HG03439 (cell line): ENCODE data around the gene RABGAP1L.
"Not testable (repeated sequence)": the region's sequence is repeated elsewhere in the genome, so short reads cannot be mapped to it uniquely, and the experiment has no call there.

Experiments used
- ATAC-seq: cut with Tn5 transposase; IDR thresholded peaks from one replicate; pipeline ENCODE4 v1.9.1; 2021; ENCODE audit warnings: mild to moderate bottlenecking, moderate library complexity; ENCODE audit not compliant: unreplicated experiment

The RABGAP1L gene

DNA sequence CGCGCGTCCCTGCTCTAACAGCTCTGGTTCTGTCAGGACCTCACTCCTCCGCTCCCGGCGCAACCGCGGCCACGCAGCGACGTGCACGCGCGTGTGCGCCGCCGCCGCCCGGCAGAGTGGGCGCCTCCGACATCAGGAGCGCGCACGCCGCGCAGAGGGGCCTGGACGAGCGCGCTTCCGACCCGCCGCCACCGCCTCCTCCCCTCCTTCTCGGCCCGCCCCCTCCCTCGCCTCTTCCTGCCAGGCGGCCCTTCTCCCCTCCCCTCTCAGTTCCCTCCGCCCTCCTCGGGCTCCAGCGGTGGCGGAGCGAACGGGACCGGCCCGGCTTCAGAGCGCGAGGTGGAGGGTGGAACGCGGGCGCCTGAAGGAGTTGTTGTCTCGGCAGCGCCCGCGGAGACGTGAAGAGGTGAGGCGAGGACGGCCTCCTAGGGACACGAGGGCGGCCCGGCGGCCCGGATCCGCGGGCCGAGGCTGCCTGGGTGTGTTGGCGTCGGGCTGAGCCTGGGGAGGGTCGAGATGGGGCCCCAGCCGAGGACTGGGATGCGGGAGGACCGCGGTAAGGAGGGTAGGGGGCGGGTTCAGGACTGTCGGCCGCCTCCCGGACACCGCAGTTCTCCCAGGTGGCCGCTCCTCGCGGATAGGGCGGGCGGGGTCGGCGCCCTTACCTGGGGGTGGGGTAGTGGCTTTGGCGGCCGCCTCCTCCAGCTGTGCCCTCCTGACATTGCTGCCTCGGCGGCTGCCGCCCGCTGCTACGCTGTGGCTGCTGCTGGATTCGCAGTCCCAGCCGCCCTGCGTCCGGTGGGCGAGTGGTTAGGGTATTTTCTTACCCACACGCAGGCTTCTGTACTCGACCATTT lies at the start of gene RABGAP1L:
RABGAP1L (plus strand) TSS at position 269 of the 857 bp plus-strand sequence.
- ATAC-seq, result peak; percentile 66

GRCh38 chr1:174110053-174110452 lies 49.3 kb upstream of the RABGAP1L start:
- no peak for ATAC-seq

DNA sequence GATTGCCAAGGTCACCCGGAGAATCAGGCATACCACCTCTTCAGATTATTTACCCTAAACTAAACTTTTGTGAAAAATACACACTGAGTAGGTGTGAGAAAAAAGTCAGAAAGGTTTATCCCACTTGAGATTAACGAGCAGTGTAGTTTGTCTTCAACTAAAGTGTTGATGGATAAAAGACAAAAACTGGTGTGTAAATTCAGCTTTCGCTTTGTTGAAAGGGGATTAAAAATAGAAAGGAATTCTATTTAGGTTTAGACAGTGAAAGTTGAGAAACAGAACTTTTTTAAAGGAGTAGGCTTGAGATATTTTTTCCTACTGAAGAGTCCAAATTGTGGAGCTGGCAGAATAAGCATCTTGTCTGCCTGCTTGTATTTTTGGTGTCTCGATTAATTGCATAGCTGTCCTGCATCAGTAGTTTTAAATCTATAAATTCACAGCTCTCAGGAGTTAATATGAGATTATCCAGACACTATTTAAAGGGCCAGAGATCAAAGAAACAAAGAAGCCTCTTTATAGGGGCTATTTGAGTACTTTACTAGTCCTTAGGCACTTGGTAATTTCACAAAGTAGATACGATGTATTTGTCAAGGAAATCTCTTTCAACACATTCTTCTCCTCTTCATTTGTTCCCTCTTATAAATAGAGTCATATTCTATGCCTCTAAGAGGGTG lies 46.7 kb upstream of the RABGAP1L start:
- ATAC-seq, result no peak

- no peak for ATAC-seq
These were observed 45.2 kb upstream of the RABGAP1L start for GRCh38 chr1:174114106-174114505.

DNA sequence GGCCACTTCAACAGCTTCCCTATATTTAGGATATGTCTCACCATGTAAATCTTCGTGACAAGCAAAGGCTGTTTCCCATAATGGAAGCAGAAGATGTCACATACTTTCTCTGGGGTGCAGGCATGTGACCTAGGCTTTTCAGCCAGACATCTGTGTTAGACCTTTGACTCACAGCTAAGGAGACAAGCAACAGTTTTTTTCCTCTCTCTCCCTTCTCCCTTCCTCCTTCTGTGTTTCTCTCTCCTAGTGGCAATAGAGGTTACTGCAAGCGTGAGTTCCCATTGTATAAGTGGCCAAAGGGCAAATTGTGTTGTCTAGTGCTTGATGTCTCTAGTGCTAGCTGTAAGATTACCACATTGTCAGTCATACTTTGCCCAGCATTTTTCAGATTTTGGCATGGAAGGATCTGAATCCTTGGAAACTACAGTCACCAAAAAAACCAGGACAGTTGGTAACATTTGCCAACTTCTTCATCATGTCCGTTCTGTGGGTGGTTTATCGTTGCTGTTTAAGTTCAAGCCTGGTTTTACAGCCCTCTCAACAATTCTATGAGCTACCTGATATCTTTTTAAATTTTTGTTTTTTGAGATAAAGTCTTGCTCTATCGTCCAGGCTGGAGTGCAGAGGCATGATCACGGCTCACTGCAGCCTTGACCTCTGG lies 44.4 kb upstream of the RABGAP1L start:
- no peak for ATAC-seq

DNA sequence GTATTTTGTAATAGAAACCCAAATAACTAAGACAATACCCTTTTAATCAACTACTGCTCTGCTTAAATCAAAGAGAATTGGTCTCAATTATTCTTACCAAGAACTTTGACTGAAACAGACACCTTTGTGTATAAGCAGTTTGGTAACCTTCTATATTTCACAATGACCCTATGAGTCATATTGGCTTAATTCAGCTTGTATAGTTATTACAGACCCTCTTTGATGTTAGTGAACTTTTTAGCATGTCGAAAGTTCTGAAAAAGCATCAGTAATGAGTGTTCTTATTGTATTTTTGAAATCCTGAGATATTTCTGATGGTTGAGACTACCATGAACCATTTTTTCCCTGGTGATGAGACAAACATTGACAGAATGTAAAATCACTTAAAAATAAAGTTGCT lies 43.3 kb upstream of the RABGAP1L start:
- no peak for ATAC-seq

DNA sequence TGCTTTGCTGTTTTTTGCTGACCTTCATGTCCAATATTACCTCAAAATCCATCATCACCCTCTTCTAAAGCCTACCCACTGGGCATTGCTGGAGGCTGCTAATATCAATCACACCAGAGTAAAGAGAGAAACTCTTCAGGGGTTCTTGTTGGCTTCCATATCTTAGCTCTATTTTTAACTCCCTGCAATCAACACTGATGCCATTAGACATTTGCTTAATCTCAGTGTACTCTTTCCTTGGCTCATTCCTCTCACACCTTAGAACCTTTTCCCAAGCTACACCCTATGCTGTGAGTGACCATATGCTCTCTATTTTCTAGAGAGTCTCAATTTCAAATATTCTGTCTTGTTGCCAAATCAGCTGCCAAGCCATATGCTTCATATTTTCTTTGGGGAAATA lies 40.6 kb upstream of the RABGAP1L start:
- ATAC-seq, result no peak

- ATAC-seq, result not testable (repeated sequence)
These were observed 37.0 kb upstream of the RABGAP1L start for GRCh38 chr1:174122318-174122717.

GRCh38 chr1:174123843-174124242 lies 35.5 kb upstream of the RABGAP1L start:
- ATAC-seq, result no peak

GRCh38 chr1:174127176-174127575 lies 32.1 kb upstream of the RABGAP1L start:
- ATAC-seq, result not testable (repeated sequence)

DNA sequence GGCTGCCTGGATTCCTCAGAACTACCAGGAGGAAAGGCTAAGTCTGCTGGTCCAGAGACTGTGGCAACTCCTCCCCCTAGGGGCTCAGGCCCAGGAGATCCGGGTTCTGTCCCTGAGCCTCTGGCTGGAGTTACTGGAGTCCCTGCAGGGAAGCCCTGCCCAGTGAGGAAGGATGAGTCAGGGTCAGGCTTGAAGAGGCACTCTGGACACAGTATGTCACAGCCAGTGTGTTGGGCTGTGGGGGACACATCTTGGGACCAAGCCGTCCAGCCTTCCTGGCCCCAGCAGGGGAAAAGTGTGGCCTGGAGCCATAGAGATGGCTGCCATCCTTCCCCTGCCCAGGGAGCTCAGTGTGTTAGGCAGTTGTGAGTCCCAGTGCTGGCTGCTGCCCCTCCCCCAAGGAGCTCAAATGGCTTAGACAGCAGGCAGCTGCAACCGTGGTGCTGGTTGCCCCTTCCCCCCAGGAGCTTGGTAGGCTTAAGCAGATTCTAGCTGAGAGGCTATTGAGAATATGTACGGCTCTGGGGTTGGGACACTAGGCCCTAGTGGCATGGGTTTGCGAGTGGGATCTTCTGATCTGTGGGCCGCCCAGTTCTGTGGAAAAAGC lies 28.2 kb upstream of the RABGAP1L start:
- ATAC-seq, result no peak

- ATAC-seq, result no peak
These were observed 25.2 kb upstream of the RABGAP1L start for GRCh38 chr1:174134003-174134659.

DNA sequence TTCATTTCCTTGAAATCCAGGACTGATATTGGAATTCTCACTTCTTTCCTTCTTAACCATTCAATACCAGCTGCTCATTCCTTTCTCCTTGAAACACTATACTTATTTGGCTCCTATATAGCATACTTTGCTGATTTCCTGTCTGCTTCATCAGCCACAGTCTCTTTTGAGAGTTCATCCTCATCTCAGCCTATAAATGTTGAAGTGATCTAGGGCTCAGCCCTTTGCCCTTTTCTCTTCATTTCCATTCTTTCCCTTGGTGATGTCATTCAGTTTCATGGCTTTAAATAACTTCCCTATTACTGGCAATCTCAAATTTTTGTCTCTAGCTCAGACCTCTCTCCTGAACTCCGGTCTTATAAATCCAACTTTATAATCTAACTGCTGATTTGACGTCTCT lies 24.1 kb upstream of the RABGAP1L start:
- no peak for ATAC-seq

DNA sequence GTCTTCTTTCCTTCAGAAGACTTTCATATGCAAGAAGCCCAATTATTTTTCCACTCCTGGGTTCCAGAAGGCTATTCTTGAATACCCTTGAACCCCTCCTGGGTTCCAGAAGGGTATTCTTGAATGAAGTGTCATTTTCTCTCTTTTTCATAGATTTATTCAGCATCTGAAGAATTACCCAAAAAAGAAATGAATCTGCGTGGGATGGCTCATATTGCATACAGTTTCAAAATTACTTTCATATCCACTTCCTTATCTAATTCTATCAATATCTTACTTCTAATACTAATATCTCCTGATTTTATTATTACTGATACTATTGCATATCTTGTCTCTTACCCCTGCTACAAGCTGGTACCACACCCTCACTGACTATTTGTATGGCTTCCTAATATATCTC lies 22.6 kb upstream of the RABGAP1L start:
- no peak for ATAC-seq

GRCh38 chr1:174142836-174143235 lies 16.5 kb upstream of the RABGAP1L start:
- ATAC-seq, result no peak

- not testable (repeated sequence) for ATAC-seq
These were observed 15.5 kb upstream of the RABGAP1L start for GRCh38 chr1:174143727-174144396.

DNA sequence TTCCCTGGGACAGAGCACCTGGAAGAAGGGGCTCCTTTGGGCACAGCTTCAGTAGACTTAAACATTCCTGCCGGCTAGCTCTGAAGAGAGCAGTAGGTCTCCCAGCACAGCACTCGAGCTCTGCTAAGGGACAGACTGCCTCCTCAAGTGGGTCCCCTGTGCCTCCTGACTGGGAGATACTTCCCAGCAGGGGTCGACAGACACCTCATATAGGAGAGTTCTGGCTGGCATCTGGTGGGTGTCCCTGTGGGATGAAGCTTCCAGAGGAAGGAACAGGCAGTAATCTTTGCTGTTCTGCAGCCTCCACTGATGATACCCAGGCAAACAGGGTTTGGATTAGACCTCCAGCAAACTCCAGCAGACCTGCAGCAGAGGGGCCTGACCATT lies 14.9 kb upstream of the RABGAP1L start:
- not testable (repeated sequence) for ATAC-seq

- no peak for ATAC-seq
These were observed 10.1 kb upstream of the RABGAP1L start for GRCh38 chr1:174149216-174149615.

DNA sequence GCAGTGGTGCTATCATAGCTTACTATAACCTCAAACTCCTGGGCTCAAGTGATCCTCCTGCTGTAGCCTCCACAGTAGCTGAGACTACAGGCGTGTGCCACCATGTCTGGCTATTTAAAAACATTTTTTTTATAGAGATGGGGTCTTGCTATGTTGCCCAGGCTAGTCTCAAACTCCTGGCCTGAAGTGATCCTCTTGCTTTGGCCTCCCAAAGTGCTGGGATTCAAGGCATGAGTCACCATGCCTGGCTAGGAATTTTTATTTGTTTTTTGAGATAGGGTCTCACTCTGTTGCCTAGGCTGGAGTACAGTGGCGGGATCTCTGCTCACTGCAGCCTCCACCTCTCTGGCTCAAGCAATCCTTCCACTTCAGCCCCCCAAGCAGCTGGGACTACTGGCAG lies 8.8 kb upstream of the RABGAP1L start:
- ATAC-seq, result no peak

GRCh38 chr1:174152427-174152826 lies 6.9 kb upstream of the RABGAP1L start:
- ATAC-seq, result no peak
